PFSK-1 (cell line): ENCODE measurements around the gene TBC1D8.

ENCODE experiments used
- FOXP2 ChIP-seq: optimal IDR thresholded peaks from 2 replicates; pipeline ENCODE3; 2011; ENCODE audit warnings: borderline replicate concordance, control low read depth, inconsistent platforms; ENCODE audit not compliant: insufficient read depth; ENCODE audit errors: extremely low read length, extremely low read depth
- POLR2AphosphoS5 ChIP-seq: IDR thresholded peaks from 2 replicates; pipeline ENCODE4 v1.6.1; 2012; ENCODE audit warnings: low read depth, mild to moderate bottlenecking, control low read depth, low read length, moderate library complexity
- SIN3A ChIP-seq: IDR thresholded peaks from 2 replicates; pipeline ENCODE4 v1.6.1; 2012; ENCODE audit warnings: mild to moderate bottlenecking, low read length, moderate library complexity, borderline replicate concordance; ENCODE audit not compliant: insufficient read depth
- TAF1 ChIP-seq: IDR thresholded peaks from 2 replicates; pipeline ENCODE4 v1.6.1; 2012; ENCODE audit warnings: low read length, control low read depth, borderline replicate concordance; ENCODE audit not compliant: insufficient read depth
- TF ChIP-seq, protein P1 (sequence below), 2 experiments: IDR thresholded peaks; 2 replicates each; pipeline versions ENCODE4 v1.6.1 to v1.8.0; 2011 to 2012; ENCODE audit warnings: low read depth in 2 of 2, low read length in 2 of 2, control low read depth in 1 of 2, inconsistent platforms in 1 of 2, mild to moderate bottlenecking in 1 of 2, moderate library complexity in 1 of 2; ENCODE audit not compliant: insufficient read depth in 1 of 2

Gene TBC1D8

GRCh38 chr2:101026253-101026701 is 124.9 kb downstream of the TBC1D8 start:
- TF ChIP-seq POLR2AphosphoS5, result no peak
- no peak for TF ChIP-seq FOXP2
- TF ChIP-seq SIN3A, result no peak
- no peak for TF ChIP-seq TAF1
- TF ChIP-seq, protein P1, sequence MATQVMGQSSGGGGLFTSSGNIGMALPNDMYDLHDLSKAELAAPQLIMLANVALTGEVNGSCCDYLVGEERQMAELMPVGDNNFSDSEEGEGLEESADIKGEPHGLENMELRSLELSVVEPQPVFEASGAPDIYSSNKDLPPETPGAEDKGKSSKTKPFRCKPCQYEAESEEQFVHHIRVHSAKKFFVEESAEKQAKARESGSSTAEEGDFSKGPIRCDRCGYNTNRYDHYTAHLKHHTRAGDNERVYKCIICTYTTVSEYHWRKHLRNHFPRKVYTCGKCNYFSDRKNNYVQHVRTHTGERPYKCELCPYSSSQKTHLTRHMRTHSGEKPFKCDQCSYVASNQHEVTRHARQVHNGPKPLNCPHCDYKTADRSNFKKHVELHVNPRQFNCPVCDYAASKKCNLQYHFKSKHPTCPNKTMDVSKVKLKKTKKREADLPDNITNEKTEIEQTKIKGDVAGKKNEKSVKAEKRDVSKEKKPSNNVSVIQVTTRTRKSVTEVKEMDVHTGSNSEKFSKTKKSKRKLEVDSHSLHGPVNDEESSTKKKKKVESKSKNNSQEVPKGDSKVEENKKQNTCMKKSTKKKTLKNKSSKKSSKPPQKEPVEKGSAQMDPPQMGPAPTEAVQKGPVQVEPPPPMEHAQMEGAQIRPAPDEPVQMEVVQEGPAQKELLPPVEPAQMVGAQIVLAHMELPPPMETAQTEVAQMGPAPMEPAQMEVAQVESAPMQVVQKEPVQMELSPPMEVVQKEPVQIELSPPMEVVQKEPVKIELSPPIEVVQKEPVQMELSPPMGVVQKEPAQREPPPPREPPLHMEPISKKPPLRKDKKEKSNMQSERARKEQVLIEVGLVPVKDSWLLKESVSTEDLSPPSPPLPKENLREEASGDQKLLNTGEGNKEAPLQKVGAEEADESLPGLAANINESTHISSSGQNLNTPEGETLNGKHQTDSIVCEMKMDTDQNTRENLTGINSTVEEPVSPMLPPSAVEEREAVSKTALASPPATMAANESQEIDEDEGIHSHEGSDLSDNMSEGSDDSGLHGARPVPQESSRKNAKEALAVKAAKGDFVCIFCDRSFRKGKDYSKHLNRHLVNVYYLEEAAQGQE (IDR thresholded peaks at IDR 0.05; ENCODE audit: insufficient read depth in 1 of 2, low read depth in 2 of 2, low read length in 2 of 2), result no peak

DNA sequence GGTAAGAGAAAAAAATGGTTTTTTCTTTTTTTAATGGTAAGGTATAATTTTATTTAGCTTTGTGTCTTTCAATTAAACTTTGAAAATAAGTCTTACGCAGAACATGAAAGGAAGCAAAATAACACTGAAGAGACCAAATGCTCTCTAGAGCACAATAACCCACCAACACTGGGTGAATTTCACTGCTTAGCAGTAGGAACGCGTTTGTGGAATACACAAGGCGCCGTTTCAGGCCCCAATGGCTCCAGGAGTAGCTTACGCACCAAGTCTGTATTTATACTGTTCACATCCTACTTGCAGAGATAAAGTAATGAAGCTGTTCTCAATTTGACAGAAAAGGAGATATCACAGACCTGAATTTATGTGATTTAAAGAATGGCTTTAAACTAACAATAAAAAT is 125.6 kb downstream of the TBC1D8 start:
- TF ChIP-seq, protein P1 (IDR thresholded peaks at IDR 0.05; ENCODE audit: insufficient read depth in 1 of 2, low read depth in 2 of 2, low read length in 2 of 2), result no peak
- TF ChIP-seq SIN3A, result no peak
- TF ChIP-seq TAF1, result no peak

- TF ChIP-seq FOXP2 (no peak), TAF1 (no peak), POLR2AphosphoS5 (no peak), SIN3A (no peak)
- TF ChIP-seq, protein P1 (IDR thresholded peaks at IDR 0.05; ENCODE audit: insufficient read depth in 1 of 2, low read depth in 2 of 2, low read length in 2 of 2), result no peak
Observed at GRCh38 chr2:101023327-101024107, 127.7 kb downstream of the TBC1D8 start.

- TF ChIP-seq, protein P1 (IDR thresholded peaks at IDR 0.05; ENCODE audit: insufficient read depth in 1 of 2, low read depth in 2 of 2, low read length in 2 of 2), result no peak
- TF ChIP-seq SIN3A, result no peak
- TF ChIP-seq FOXP2, result no peak
- no peak for TF ChIP-seq POLR2AphosphoS5
- no peak for TF ChIP-seq TAF1
Observed at GRCh38 chr2:101022221-101022620, 129.0 kb downstream of the TBC1D8 start.

DNA sequence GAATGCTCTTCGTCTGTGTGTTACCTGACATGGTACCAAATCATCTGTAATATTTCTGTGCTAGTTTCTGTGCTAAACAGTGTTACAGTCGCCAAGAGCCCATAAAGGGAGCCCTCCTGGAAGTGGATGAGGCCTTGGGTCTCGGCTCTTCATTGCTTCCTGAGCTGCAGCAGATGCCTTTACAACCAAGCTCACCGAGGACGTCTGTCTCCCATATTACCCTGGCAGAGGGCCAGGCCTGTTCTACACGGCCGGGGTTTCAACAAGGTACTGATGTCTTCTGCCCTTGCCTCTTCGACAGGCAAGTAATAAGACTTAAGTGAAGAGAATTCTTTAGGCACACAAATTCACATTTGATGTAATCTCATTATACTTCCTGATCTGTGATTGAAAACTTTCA is 132.2 kb downstream of the TBC1D8 start:
- TF ChIP-seq, protein P1 (IDR thresholded peaks at IDR 0.05; ENCODE audit: insufficient read depth in 1 of 2, low read depth in 2 of 2, low read length in 2 of 2), result no peak
- TF ChIP-seq FOXP2, result no peak
- TF ChIP-seq SIN3A, result no peak
- no peak for TF ChIP-seq POLR2AphosphoS5
- TF ChIP-seq TAF1, result no peak
